Fibroblast of lung (primary cell): ENCODE measurements around the gene PRPSAP2.

Experiments used
- CTCF ChIP-seq, 2 donors: IDR thresholded peaks in 1 of 2; conservative IDR thresholded peaks in 1 of 2; 1 replicate in 1 of 2; 2 replicates in 1 of 2; pipeline ENCODE4 v1.5.1; 2011 to 2012; ENCODE audit warnings: low read length in 2 of 2, control low read depth in 1 of 2, inconsistent platforms in 1 of 2, low read depth in 1 of 2, mild to moderate bottlenecking in 1 of 2
- EZH2 ChIP-seq: IDR thresholded peaks from 2 replicates; pipeline ENCODE4 v1.5.1; 2012; ENCODE audit warnings: low read length, control low read depth, mild to moderate bottlenecking; ENCODE audit errors: missing control alignments

- TF ChIP-seq CTCF (conservative IDR thresholded peaks at IDR 0.05 in 1 of 2, IDR thresholded peaks at IDR 0.05 in 1 of 2; ENCODE audit: low read depth in 1 of 2, low read length in 2 of 2) (no peak), EZH2 (no peak)
Observed at GRCh38 chr17:18955009-18955408, 97.1 kb downstream of the PRPSAP2 start.
